NCI-H2029 (cell line): Measurements from ENCODE around the gene MYO15B.

Experiments
- DNase-seq: peaks from one replicate; lab custom pipeline; 2025; lab: John Stamatoyannopoulos, UW

The MYO15B gene

GRCh38 chr17:75558666-75559530 is 28.7 kb upstream of the MYO15B start:
- no peak for DNase-seq

GRCh38 chr17:75559958-75560533 is 27.6 kb upstream of the MYO15B start:
- DNase-seq, result no peak

- DNase-seq, result no peak
These were observed 25.5 kb upstream of the MYO15B start for GRCh38 chr17:75561927-75562603.

- DNase-seq, result no peak
These were observed 24.4 kb upstream of the MYO15B start for GRCh38 chr17:75563063-75563758.

- no peak for DNase-seq
These were observed 23.4 kb upstream of the MYO15B start for GRCh38 chr17:75564195-75564594.

GRCh38 chr17:75565066-75565465 is 22.5 kb upstream of the MYO15B start:
- no peak for DNase-seq

GRCh38 chr17:75565618-75566017 is 22.0 kb upstream of the MYO15B start:
- DNase-seq, result no peak

- DNase-seq, result no peak
These were observed 21.2 kb upstream of the MYO15B start for GRCh38 chr17:75566416-75566815.

GRCh38 chr17:75566834-75567233 is 20.8 kb upstream of the MYO15B start:
- DNase-seq, result no peak

GRCh38 chr17:75568412-75569255 is 19.0 kb upstream of the MYO15B start:
- no peak for DNase-seq

GRCh38 chr17:75570034-75570676 is 17.4 kb upstream of the MYO15B start:
- no peak for DNase-seq

GRCh38 chr17:75570772-75571171 is 16.8 kb upstream of the MYO15B start:
- no peak for DNase-seq

GRCh38 chr17:75571197-75571884 is 16.3 kb upstream of the MYO15B start:
- DNase-seq, result no peak

GRCh38 chr17:75571885-75572215 is 15.8 kb upstream of the MYO15B start:
- no peak for DNase-seq

- DNase-seq, result no peak
These were observed 14.7 kb upstream of the MYO15B start for GRCh38 chr17:75572713-75573539.

GRCh38 chr17:75573540-75573957 is 14.1 kb upstream of the MYO15B start:
- DNase-seq, result no peak

- DNase-seq, result no peak
These were observed 13.6 kb upstream of the MYO15B start for GRCh38 chr17:75573994-75574393.

- no peak for DNase-seq
These were observed 13.1 kb upstream of the MYO15B start for GRCh38 chr17:75574404-75575036.

GRCh38 chr17:75575197-75575596 is 12.4 kb upstream of the MYO15B start:
- no peak for DNase-seq
